DMS153 treated with DMSO at 0.1 percent for 48 hours (cell line): Measurements from ENCODE around the gene RANBP3.
"Not testable (repeated sequence)": the region's sequence is repeated elsewhere in the genome, so short reads cannot be mapped to it uniquely, and the experiment has no call there.

ENCODE experiments used
- DNase-seq: peaks from one replicate; lab custom pipeline; 2025; ENCODE audit not compliant: unreplicated experiment; lab: John Stamatoyannopoulos, UW

Gene RANBP3

GRCh38 chr19:6007866-6008265, 29.9 kb upstream of the RANBP3 start:
- DNase-seq = no peak

DNA sequence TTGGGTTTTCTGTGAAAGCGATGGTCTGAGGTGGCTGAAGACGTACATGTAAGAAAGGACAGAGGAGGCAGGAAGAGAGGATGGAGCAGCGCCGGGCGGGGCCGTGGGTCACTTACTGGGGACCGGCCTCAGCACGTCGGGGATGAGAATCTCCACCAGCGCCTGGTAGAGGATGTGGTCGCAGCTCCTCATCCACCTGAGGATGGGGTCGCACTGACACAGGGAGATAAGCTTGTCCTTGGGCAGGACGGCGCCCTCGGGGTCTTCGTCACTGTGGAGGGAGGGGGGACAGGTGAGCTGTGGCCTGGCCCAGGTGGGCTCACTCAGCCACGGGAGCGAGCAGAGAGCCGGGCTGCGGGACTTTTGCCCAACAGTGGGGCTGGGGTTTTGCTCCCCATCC, 29.0 kb upstream of the RANBP3 start:
- no peak for DNase-seq

GRCh38 chr19:6006070-6006446, 28.1 kb upstream of the RANBP3 start:
- DNase-seq = not testable (repeated sequence)

- no peak for DNase-seq
Observed at GRCh38 chr19:6005321-6006069, 27.6 kb upstream of the RANBP3 start.

- DNase-seq = no peak
Observed at GRCh38 chr19:6003976-6004375, 26.0 kb upstream of the RANBP3 start.

GRCh38 chr19:6002591-6002990, 24.7 kb upstream of the RANBP3 start:
- DNase-seq = no peak

GRCh38 chr19:6000228-6000847, 22.4 kb upstream of the RANBP3 start:
- no peak for DNase-seq

DNA sequence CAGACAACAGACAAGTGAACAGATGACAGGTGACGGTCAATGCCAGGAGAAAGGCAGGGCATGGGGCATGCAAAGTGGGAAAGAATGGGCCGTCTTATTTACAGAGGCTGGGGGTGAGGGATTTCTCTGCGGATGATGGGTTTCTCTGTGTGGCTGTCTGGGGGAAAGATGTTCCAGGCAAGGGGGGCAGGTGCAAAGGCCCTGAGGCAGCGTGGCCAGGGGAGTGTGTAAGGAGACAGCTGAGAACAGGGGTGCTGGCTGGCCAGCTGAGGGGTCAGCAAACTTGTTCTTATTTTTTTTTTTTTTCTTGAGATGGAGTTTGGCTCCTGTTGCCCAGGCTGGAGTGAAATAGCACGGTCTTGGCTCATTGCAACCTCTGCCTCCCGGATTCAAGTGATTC, 21.8 kb upstream of the RANBP3 start:
- DNase-seq = no peak

GRCh38 chr19:5997371-5997770, 19.4 kb upstream of the RANBP3 start:
- no peak for DNase-seq

DNA sequence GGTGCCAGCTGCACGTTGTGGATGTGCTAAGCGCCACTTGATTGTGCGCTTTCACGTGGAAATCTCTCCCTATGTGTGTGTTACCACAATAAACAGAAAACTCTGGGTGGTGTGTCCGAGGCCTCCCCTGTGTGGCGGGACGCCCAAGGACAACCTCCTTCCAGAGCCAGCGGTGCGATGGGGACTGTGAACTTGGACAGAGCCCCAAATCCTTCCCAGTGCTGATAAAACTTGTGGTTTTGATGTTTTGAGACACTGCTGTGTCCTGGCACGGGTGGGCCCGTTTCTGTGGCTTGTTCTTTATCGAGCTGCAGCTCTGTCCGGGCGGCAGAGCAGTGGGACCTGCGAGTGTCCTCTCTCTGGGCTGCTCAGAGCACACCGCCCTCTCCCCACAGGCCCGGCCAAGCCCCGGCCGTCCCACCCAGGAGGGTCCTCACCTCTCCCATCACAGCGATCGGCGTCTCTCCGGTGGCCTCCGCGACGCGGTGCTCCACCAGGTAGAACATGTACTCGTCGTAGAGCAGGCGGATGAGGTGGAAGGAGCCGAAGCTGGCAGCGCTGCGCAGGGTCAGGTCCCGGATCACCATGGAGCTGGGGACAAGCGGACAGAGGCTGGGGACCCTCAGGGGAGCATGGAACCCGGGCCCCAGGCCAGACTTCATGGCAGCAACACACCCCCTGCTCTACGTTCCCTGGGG, 18.8 kb upstream of the RANBP3 start:
- no peak for DNase-seq

DNA sequence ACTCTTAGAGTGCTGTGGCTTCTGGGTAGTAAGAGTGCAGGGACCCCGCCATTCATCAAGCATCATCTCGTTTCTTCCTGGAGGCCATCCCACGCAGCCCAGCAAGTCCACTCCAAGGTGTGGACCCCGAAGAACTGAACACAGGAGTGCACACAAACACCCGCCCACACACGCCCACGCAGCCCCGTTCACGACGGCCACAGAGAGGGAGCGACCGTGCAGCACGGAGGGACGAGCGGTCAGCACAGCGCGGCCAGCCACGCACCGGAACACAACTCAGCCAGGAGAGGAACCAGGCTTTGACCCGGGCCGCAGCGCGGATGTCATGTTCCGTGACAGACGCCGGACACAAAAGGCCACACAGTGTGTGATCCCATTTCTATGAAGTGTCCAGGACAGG, 18.2 kb upstream of the RANBP3 start:
- DNase-seq = no peak

DNA sequence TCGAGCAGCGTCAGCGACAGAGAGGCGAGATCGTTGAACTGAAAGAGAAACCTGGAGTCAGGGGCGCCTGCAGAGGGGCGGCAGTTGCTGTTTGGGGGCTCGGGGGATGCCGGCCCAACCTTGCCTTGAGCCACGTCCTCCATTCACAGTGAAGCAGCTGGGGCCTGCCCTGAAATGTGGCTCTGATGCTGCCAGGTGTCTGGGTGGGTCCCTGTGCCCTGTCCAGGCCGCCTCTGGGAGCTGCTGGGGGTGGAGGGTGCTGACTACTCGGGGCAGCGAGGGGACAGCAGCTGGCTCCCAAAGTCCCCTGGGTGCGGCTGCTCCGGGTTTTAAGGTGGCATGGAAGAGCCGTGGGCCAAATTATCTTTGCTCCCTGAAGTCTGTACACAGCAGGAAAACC, 17.7 kb upstream of the RANBP3 start:
- no peak for DNase-seq

- no peak for DNase-seq
Observed at GRCh38 chr19:5994405-5995165, 16.6 kb upstream of the RANBP3 start.

DNA sequence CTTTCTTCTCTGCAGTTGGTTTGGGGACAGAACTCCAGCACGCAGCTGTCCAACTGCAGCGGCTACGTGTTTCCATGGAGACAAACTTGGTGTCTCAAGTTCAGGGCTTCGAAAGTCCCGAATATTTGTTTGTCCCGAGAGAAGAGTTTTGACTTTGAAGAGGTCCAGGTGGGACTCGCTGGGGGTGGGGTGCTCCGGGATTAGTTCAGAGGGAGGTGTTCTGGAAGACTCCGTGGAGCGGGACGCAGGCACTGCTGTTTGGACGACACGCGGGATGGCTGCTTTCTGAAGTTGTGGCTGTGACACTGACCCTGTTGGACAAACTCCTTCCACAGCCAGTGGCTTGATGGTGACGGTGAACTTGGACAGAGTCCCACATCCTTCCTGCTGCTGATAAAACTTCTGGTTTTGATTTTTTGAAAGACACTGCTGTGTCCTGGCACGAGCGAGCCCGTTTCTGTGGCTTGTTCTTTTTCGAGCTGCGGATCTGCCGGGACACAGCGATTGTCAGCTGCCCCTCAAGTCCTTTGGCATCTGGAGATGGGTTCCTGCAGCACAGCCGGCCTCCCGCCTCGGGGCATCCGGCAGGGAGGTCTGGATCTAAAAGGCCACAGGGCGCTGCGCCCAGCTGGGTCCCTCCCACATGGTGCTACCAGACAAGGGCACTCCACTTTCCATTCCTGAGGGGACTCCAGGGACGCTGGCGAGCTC, 15.9 kb upstream of the RANBP3 start:
- DNase-seq = no peak

- no peak for DNase-seq
Observed at GRCh38 chr19:5993201-5993600, 15.3 kb upstream of the RANBP3 start.

DNA sequence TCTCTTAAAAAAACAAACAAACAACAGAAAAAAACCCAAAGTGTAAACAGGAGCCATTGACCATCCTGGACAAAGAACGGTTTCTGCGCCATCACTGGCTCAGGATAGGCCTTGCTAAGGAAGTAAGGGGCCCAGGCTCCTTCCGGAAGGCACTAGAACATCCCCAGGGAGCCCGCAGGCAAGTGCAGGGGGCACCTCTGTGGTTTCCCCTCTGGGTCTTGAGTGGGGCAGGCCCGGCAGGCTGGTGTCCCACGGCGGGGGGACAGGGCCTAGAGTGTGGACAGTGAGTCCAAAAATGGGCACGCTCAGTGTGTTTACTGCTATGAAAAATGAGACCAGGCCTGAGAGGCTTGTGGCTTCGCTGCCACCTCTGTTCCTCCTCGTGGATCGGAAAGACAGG, 14.8 kb upstream of the RANBP3 start:
- no peak for DNase-seq

DNA sequence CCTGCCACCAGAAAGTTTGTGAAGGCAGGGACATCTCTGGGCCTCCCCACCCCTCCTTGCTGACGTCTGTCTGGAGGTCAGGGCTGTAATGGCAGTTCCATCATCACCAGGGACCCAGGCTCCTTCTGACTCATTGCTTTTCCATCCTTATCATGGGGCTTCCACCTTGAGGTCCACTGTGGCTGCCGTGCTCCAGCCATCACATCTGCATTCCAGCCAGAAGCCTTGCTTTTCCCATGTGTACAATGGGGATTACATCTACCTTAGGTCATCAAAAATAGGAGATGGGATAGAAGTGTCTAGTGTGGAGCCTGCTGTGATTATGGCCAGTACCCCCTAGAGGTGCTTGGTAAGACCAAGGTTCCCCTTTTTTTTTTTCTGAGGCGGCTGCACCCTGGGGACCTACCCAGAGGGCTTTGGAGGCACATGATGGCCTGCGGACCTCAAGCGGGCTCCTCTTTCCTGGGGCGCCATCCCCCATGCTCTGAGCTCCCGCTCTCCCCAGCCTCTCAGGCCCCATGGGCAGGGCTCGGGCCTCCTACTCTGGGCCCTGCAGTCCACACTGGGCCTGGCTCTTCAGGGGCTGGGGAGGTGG, 13.4 kb upstream of the RANBP3 start:
- DNase-seq = no peak

- peak; percentile 37 for DNase-seq
Observed at GRCh38 chr19:5990289-5990797, 12.4 kb upstream of the RANBP3 start.

DNA sequence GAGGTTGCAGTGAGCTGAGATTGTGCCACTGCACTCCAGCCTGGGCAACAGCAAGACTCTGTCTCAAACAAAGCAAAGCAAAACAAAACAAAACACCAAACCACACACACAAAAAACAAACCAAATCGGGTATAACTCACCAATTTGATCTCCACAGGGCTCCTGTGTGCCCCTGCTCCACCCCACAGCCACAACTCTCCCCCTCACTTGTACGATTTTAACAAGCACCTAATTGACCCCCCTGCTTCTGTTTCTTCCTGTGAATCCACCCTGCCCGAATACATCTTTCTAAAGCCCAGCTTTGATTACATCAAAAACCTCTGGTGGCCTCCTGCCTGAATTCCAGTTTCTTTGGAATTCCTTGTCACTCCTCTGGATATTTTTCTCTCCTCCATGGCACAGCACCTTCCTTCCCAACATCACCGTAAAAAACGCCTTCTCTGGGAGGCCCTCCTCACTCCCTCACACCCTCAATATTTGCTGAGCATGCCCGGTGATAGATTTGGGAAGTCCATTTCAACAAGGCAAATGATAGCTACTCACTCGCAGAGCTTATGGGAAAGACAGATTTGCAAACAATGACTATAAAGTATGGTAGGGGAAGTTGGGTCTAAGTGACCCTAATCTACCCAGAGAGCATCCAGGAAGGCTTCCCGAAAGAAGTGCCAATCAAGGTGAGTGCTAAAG, 11.6 kb upstream of the RANBP3 start:
- DNase-seq = no peak
